Activated CD8-positive, alpha-beta T cell treated with anti-CD3 and anti-CD28 coated beads, Interleukin-2, amount 10 ng/mL, durations not matched to agents 7 days and 5 days (primary cell): ENCODE results near the gene COPS6. TPM values are rescaled to one million over a fixed set of nuclear protein-coding genes. Genes with fewer than 3 reads are reported as not detected.

Experiments
- ATAC-seq: fragments of 150-1000 bp; cut with Tn5 transposase; one replicate; pipeline ENCODE4 v1.10.0; 2021; ENCODE audit warnings: moderate library complexity
- CTCF ChIA-PET: fragments of 350-600 bp; sonication (Branson Sonifier 250); formaldehyde crosslinking; loops from one replicate; lab custom pipeline; 2021; ENCODE audit warnings: antibody characterized with exemption; lab: Charles Lee
- POLR2A ChIA-PET: fragments of 350-600 bp; sonication (Branson Sonifier 250); formaldehyde crosslinking; loops from one replicate; lab custom pipeline; 2021; ENCODE audit warnings: antibody characterized with exemption; lab: Charles Lee
- DNase-seq: peaks from one replicate; pipeline ENCODE4 v3.0.0-alpha.2; 2020
- H3K27ac Mint-ChIP-seq: one replicate; pipeline ENCODE4 v1.8.0; 2021; ENCODE audit warnings: mild to moderate bottlenecking, mixed read lengths
- H3K27me3 Mint-ChIP-seq: one replicate; pipeline ENCODE4 v1.8.0; 2021; ENCODE audit warnings: low read depth, mixed read lengths
- H3K36me3 Mint-ChIP-seq: one replicate; pipeline ENCODE4 v1.8.0; 2021; ENCODE audit warnings: low read depth, mixed read lengths
- H3K4me1 Mint-ChIP-seq: one replicate; pipeline ENCODE4 v1.8.0; 2021; ENCODE audit warnings: low read depth, mixed read lengths
- H3K4me3 Mint-ChIP-seq: one replicate; pipeline ENCODE4 v1.8.0; 2021; ENCODE audit warnings: mild to moderate bottlenecking, mixed read lengths
- H3K9me3 Mint-ChIP-seq: one replicate; pipeline ENCODE4 v1.8.0; 2022; ENCODE audit warnings: mixed read lengths; ENCODE audit not compliant: insufficient read depth
- total RNA-seq, 2 experiments: library from RNA; stranded (reverse); gene quantifications; one replicate each; pipeline ENCODE4 v1.2.3, GENCODE V29; 2021

The COPS6 gene
- total RNA-seq, 2 experiments from 2014 or later = 74.0 to 78.3 TPM

- H3K9me3 Mint-ChIP-seq = no peaks in the 10 kb centered on the region
- peak overlapping the region; percentile 95 for H3K27ac Mint-ChIP-seq
- CTCF ChIA-PET = interaction anchor here (0.7 to 2.0 kb wide), 8 partner anchors 8 to 288 kb away, joined by 3 to 11 read pairs (median 4); partner anchors contain the start of genes AP4M1 and MCM7
- H3K27me3 Mint-ChIP-seq = no peaks in the 10 kb centered on the region
- peak; percentile 81 for DNase-seq
- peaks cover 46% of the 10 kb centered on the region for H3K36me3 Mint-ChIP-seq
- POLR2A ChIA-PET = interaction anchor here (0.6 to 3.1 kb wide), 6 partner anchors 9 to 309 kb away, joined by 3 to 34 read pairs (median 5); partner anchors contain the start of genes AP4M1, MCM7, PVRIG and ZCWPW1
- peaks cover 31% of the 10 kb centered on the region for H3K4me1 Mint-ChIP-seq
- peak; percentile 60 for ATAC-seq
- H3K4me3 Mint-ChIP-seq = peak overlapping the region; percentile 93
These were observed 31.4 kb downstream of the COPS6 start for GRCh38 chr7:100119970-100120732.

GRCh38 chr7:100120733-100121036 lies 31.9 kb downstream of the COPS6 start:
- H3K27me3 Mint-ChIP-seq = no peaks in the 10 kb centered on the region
- no peaks in the 10 kb centered on the region for H3K9me3 Mint-ChIP-seq
- no peak for ATAC-seq
- peaks cover 46% of the 10 kb centered on the region for H3K36me3 Mint-ChIP-seq
- peak overlapping the region; percentile 93 for H3K4me3 Mint-ChIP-seq
- DNase-seq = no peak
- CTCF ChIA-PET = interaction anchor here (1.1 to 2.0 kb wide), 8 partner anchors 8 to 287 kb away, joined by 3 to 11 read pairs (median 4); partner anchors contain the start of genes AP4M1 and MCM7
- peak overlapping the region; percentile 95 for H3K27ac Mint-ChIP-seq
- POLR2A ChIA-PET = interaction anchor here (0.6 to 3.1 kb wide), 6 partner anchors 9 to 308 kb away, joined by 3 to 34 read pairs (median 5); partner anchors contain the start of genes AP4M1, MCM7, PVRIG and ZCWPW1
- peaks cover 35% of the 10 kb centered on the region for H3K4me1 Mint-ChIP-seq

- Mint-ChIP-seq H3K27me3 (no peaks in the 10 kb centered on the region), H3K9me3 (no peaks in the 10 kb centered on the region), H3K36me3 (peaks cover 48% of the 10 kb centered on the region), H3K27ac (no peak overlapping the region), H3K4me1 (peaks cover 45% of the 10 kb centered on the region), H3K4me3 (peak overlapping the region; percentile 28)
- ATAC-seq = no peak
- CTCF ChIA-PET = interaction anchor here (1.0 to 1.1 kb wide), 2 partner anchors 11 kb away, joined by 3 to 4 read pairs; no protein-coding TSS in a partner anchor
- POLR2A ChIA-PET = interaction anchor here (3.1 kb wide), 1 partner anchor 21 kb away, joined by 34 read pairs; the partner anchor contains the start of genes AP4M1 and MCM7
- DNase-seq = no peak
These were observed 33.3 kb downstream of the COPS6 start for GRCh38 chr7:100122067-100122466.

- DNase-seq (no peak), ATAC-seq (no peak)
- H3K4me1 Mint-ChIP-seq = peaks cover 45% of the 10 kb centered on the region
- no peak overlapping the region for H3K27ac Mint-ChIP-seq
- H3K36me3 Mint-ChIP-seq = peaks cover 49% of the 10 kb centered on the region
- no peaks in the 10 kb centered on the region for H3K9me3 Mint-ChIP-seq
- H3K27me3 Mint-ChIP-seq = no peaks in the 10 kb centered on the region
- POLR2A ChIA-PET = interaction anchor here (3.1 kb wide), 1 partner anchor 21 kb away, joined by 34 read pairs; the partner anchor contains the start of genes AP4M1 and MCM7
- CTCF ChIA-PET = interaction anchor here (1.0 kb wide), 1 partner anchor 10 kb away, joined by 3 read pairs; no protein-coding TSS in a partner anchor
- no peak overlapping the region for H3K4me3 Mint-ChIP-seq
These were observed 33.8 kb downstream of the COPS6 start for GRCh38 chr7:100122568-100122967.

GRCh38 chr7:100124301-100125230 lies 35.8 kb downstream of the COPS6 start:
- H3K27me3 Mint-ChIP-seq = no peaks in the 10 kb centered on the region
- H3K36me3 Mint-ChIP-seq = peaks cover 40% of the 10 kb centered on the region
- POLR2A ChIA-PET = interaction anchor here (0.7 to 3.6 kb wide), 5 partner anchors 23 to 305 kb away, joined by 3 to 52 read pairs (median 5); partner anchors contain the start of genes AP4M1, MCM7, MEPCE and ZCWPW1
- DNase-seq (no peak), ATAC-seq (no peak)
- peaks cover 51% of the 10 kb centered on the region for H3K4me1 Mint-ChIP-seq
- peak overlapping the region; percentile 62 for H3K27ac Mint-ChIP-seq
- peak overlapping the region; percentile 98 for H3K4me3 Mint-ChIP-seq
- H3K9me3 Mint-ChIP-seq = no peaks in the 10 kb centered on the region
- CTCF ChIA-PET = interaction anchor here (0.9 to 1.3 kb wide), 3 partner anchors 8 to 220 kb away, joined by 3 to 4 read pairs (median 3); partner anchors contain the start of gene MCM7

- peak; percentile 10 for ATAC-seq
- CTCF ChIA-PET = interaction anchor here (0.8 to 1.3 kb wide), 4 partner anchors 10 to 94 kb away, joined by 3 to 6 read pairs (median 4); partner anchors contain the start of genes LAMTOR4 and MCM7
- Mint-ChIP-seq H3K9me3 (no peaks in the 10 kb centered on the region), H3K4me3 (peak overlapping the region; percentile 98), H3K27me3 (no peaks in the 10 kb centered on the region), H3K27ac (peak overlapping the region; percentile 100), H3K36me3 (peaks cover 35% of the 10 kb centered on the region), H3K4me1 (peaks cover 47% of the 10 kb centered on the region)
- DNase-seq = no peak
- POLR2A ChIA-PET = interaction anchor here (0.6 to 3.6 kb wide), 11 partner anchors 21 to 653 kb away, joined by 3 to 52 read pairs (median 4); partner anchors contain the start of genes AP4M1, FAM200A, LAMTOR4 and MCM7
These were observed 37.6 kb downstream of the COPS6 start for GRCh38 chr7:100126239-100126930.

GRCh38 chr7:100126931-100127865 lies 38.4 kb downstream of the COPS6 start, which contains the start of gene MBLAC1:
TSS of gene MBLAC1 (plus strand) at chr7:100126967. CDS start at chr7:100127396, 429 bp downstream.
- DNase-seq = peak; percentile 95
- peaks cover 33% of the 10 kb centered on the region for H3K36me3 Mint-ChIP-seq
- H3K27ac Mint-ChIP-seq = peak within 1 kb of the TSS; percentile 100
- H3K4me1 Mint-ChIP-seq = peaks cover 49% of the 10 kb centered on the region
- H3K27me3 Mint-ChIP-seq = no peaks in the 10 kb centered on the region
- H3K9me3 Mint-ChIP-seq = no peaks in the 10 kb centered on the region
- ChIA-PET CTCF (interaction anchor here (0.7 to 8.7 kb wide), 10 partner anchors 10 to 136 kb away, joined by 3 to 141 read pairs (median 5); partner anchors contain the start of genes AP4M1, LAMTOR4 and MCM7), POLR2A (interaction anchor here (0.6 to 3.6 kb wide), 10 partner anchors 22 to 654 kb away, joined by 3 to 52 read pairs (median 4); partner anchors contain the start of genes AP4M1, FAM200A, LAMTOR4 and MCM7)
- ATAC-seq = peak; percentile 72
- H3K4me3 Mint-ChIP-seq = peak within 1 kb of the TSS; percentile 98

GRCh38 chr7:100127866-100128636 lies 39.3 kb downstream of the COPS6 start:
- no peaks in the 10 kb centered on the region for H3K27me3 Mint-ChIP-seq
- ChIA-PET POLR2A (interaction anchor here (0.6 to 2.2 kb wide), 7 partner anchors 20 to 300 kb away, joined by 3 to 15 read pairs (median 3); partner anchors contain the start of genes AP4M1 and MCM7), CTCF (interaction anchor here (0.6 to 11.3 kb wide), 14 partner anchors 8 to 300 kb away, joined by 3 to 200 read pairs (median 5); partner anchors contain the start of genes AP4M1, LAMTOR4, MCM7 and PVRIG)
- peak overlapping the region; percentile 98 for H3K4me3 Mint-ChIP-seq
- peaks cover 25% of the 10 kb centered on the region for H3K36me3 Mint-ChIP-seq
- ATAC-seq (peak; percentile 23), DNase-seq (peak; percentile 56)
- H3K27ac Mint-ChIP-seq = peak overlapping the region; percentile 86
- H3K4me1 Mint-ChIP-seq = peaks cover 53% of the 10 kb centered on the region
- no peaks in the 10 kb centered on the region for H3K9me3 Mint-ChIP-seq

- Mint-ChIP-seq H3K27ac (peak overlapping the region; percentile 86), H3K4me1 (peaks cover 53% of the 10 kb centered on the region), H3K9me3 (no peaks in the 10 kb centered on the region), H3K36me3 (peaks cover 23% of the 10 kb centered on the region), H3K4me3 (peak overlapping the region; percentile 98), H3K27me3 (no peaks in the 10 kb centered on the region)
- ATAC-seq = no peak
- DNase-seq = no peak
- ChIA-PET POLR2A (interaction anchor here (0.6 to 2.2 kb wide), 8 partner anchors 8 to 299 kb away, joined by 3 to 15 read pairs (median 4); partner anchors contain the start of genes AP4M1 and MCM7), CTCF (interaction anchor here (0.6 to 11.3 kb wide), 13 partner anchors 8 to 300 kb away, joined by 3 to 200 read pairs (median 5); partner anchors contain the start of genes AP4M1, LAMTOR4, MCM7 and PVRIG)
These were observed 39.8 kb downstream of the COPS6 start for GRCh38 chr7:100128637-100128963.
